H1 (cell line): ENCODE measurements around the gene NDUFS8. TPM values are rescaled to one million over a fixed set of nuclear protein-coding genes. Genes with fewer than 3 reads are reported as not detected.

Experiments used
- CTCF ChIA-PET: fragments of 300-600 bp; sonication (Branson Sonifier 250); formaldehyde crosslinking; loops from one replicate; lab custom pipeline; 2021; ENCODE audit not compliant: partially characterized antibody; lab: Charles Lee
- POLR2A ChIA-PET: fragments of 300-600 bp; sonication (Branson Sonifier 250); formaldehyde crosslinking; loops from one replicate; lab custom pipeline; 2021; ENCODE audit warnings: inconsistent platforms; ENCODE audit not compliant: partially characterized antibody; lab: Charles Lee
- DNase-seq, 2 experiments: peaks; one replicate each; pipeline versions ENCODE4 v3.0.0 to v3.0.0-alpha.2; 2010 to 2022; ENCODE audit warnings: low spot score in 2 of 2, low read depth in 1 of 2, mixed read lengths in 1 of 2
- FAIRE-seq: peaks from 2 replicates; lab custom pipeline; 2011; peaks lifted over from hg19 to GRCh38; lab: Jason Lieb, UNC
- H2AFZ ChIP-seq: 2 replicates; pipeline ENCODE4 v1.8.1; 2012; ENCODE audit warnings: low read length, inconsistent platforms
- H2AK5ac ChIP-seq: 2 replicates; pipeline ENCODE4 v1.6.1; 2013; ENCODE audit warnings: low read depth, low read length
- H2BK120ac ChIP-seq: replicated peaks from 2 replicates; pipeline ENCODE3; 2013; ENCODE audit warnings: low read depth, low read length, inconsistent platforms
- H2BK12ac ChIP-seq: 2 replicates; pipeline ENCODE4 v1.6.1; 2013; ENCODE audit warnings: low read depth, low read length
- H2BK15ac ChIP-seq: 2 replicates; pipeline ENCODE4 v1.6.1; 2013; ENCODE audit warnings: low read length
- H2BK20ac ChIP-seq: 2 replicates; pipeline ENCODE4 v1.6.1; 2013; ENCODE audit warnings: low read length
- H2BK5ac ChIP-seq: 2 replicates; pipeline ENCODE4 v1.6.1; 2013; ENCODE audit warnings: low read depth, low read length
- H3K14ac ChIP-seq: 2 replicates; pipeline ENCODE4 v1.6.1; 2013; ENCODE audit warnings: inconsistent platforms; ENCODE audit not compliant: insufficient read length
- H3K18ac ChIP-seq: 2 replicates; pipeline ENCODE4 v1.6.1; 2013; ENCODE audit warnings: low read length; ENCODE audit errors: extremely low read depth
- H3K23ac ChIP-seq: 2 replicates; pipeline ENCODE4 v1.6.1; 2013; ENCODE audit warnings: inconsistent platforms; ENCODE audit not compliant: insufficient read length
- H3K23me2 ChIP-seq: 2 replicates; pipeline ENCODE4 v1.6.1; 2013; ENCODE audit warnings: low read depth, low read length
- H3K27ac ChIP-seq: 2 replicates; pipeline ENCODE4 v1.6.1; 2011; ENCODE audit warnings: low read depth, low read length, inconsistent platforms
- H3K27me3 ChIP-seq, 4 experiments: replicated peaks in 1 of 4; 1 replicate in 1 of 4; 2 replicates in 3 of 4; pipeline versions ENCODE4 v1.6.1 to v1.8.1; 2011 to 2013; ENCODE audit warnings: low read length in 3 of 4, mild to moderate bottlenecking in 3 of 4, inconsistent platforms in 2 of 4, mixed read lengths in 2 of 4, moderate library complexity in 1 of 4; ENCODE audit not compliant: control insufficient read depth in 3 of 4, insufficient read depth in 3 of 4; ENCODE audit errors: extremely low read depth in 1 of 4
- H3K36me3 ChIP-seq, 4 experiments: 2 replicates each; pipeline versions ENCODE4 v1.6.1 to v1.8.1; 2011 to 2013; ENCODE audit warnings: mild to moderate bottlenecking in 4 of 4, low read length in 3 of 4, moderate library complexity in 2 of 4, control low read depth in 1 of 4, inconsistent platforms in 1 of 4; ENCODE audit not compliant: insufficient read depth in 4 of 4, control insufficient read depth in 2 of 4
- H3K4ac ChIP-seq: replicated peaks from 2 replicates; pipeline ENCODE3; 2013; ENCODE audit warnings: low read length, low read depth, mixed read lengths, inconsistent platforms; ENCODE audit not compliant: insufficient read length
- H3K4me1 ChIP-seq, 4 experiments: replicated peaks in 1 of 4; 1 replicate in 1 of 4; 2 replicates in 3 of 4; pipeline versions ENCODE4 v1.6.1 to v1.8.1; 2011 to 2013; ENCODE audit warnings: low read length in 3 of 4, inconsistent platforms in 2 of 4, mixed read lengths in 1 of 4; ENCODE audit not compliant: insufficient read depth in 4 of 4, control insufficient read depth in 3 of 4
- H3K4me2 ChIP-seq, 2 experiments: 2 replicates each; pipeline versions ENCODE4 v1.6.1 to v1.8.1; 2011 to 2013; ENCODE audit warnings: low read depth in 2 of 2, low read length in 2 of 2, control low read depth in 1 of 2, inconsistent platforms in 1 of 2, mild to moderate bottlenecking in 1 of 2; ENCODE audit not compliant: insufficient read depth in 1 of 2
- H3K4me3 ChIP-seq, 4 experiments: fragments of 200-600, 300-600 bp in 1 of 4; sonication (generic), shearing (Covaris generic), sonication (Bioruptor Twin) in 1 of 4; 2 replicates each; pipeline versions ENCODE4 v1.5.1 to v1.8.1; 2011 to 2016; ENCODE audit warnings: low read length in 4 of 4, low read depth in 3 of 4, control low read depth in 2 of 4, inconsistent platforms in 2 of 4, mild to moderate bottlenecking in 2 of 4, mixed read lengths in 1 of 4, moderate library complexity in 1 of 4; ENCODE audit not compliant: insufficient read depth in 2 of 4; ENCODE audit errors: extremely low read depth in 1 of 4
- H3K56ac ChIP-seq: replicated peaks from 2 replicates; pipeline ENCODE3; 2013; ENCODE audit warnings: low read depth, mild to moderate bottlenecking, mixed read lengths, low read length, inconsistent platforms; ENCODE audit not compliant: insufficient read length
- H3K79me1 ChIP-seq: 2 replicates; pipeline ENCODE4 v1.6.1; 2013; ENCODE audit warnings: low read depth, low read length, control low read depth
- H3K79me2 ChIP-seq, 2 experiments: 2 replicates each; pipeline versions ENCODE4 v1.6.1 to v1.8.1; 2012 to 2013; ENCODE audit warnings: low read length in 2 of 2, mild to moderate bottlenecking in 2 of 2, inconsistent platforms in 1 of 2; ENCODE audit not compliant: insufficient read depth in 2 of 2, control insufficient read depth in 1 of 2
- H3K9ac ChIP-seq, 4 experiments: replicated peaks in 1 of 4; 1 replicate in 1 of 4; 2 replicates in 3 of 4; pipeline versions ENCODE4 v1.6.1 to v1.8.1; 2011 to 2013; ENCODE audit warnings: low read depth in 3 of 4, low read length in 3 of 4, control low read depth in 2 of 4, mild to moderate bottlenecking in 2 of 4, moderate library complexity in 2 of 4, inconsistent platforms in 1 of 4; ENCODE audit errors: extremely low read depth in 1 of 4
- H3K9me3 ChIP-seq, 2 experiments: 2 replicates each; pipeline versions ENCODE4 v1.6.1 to v1.8.1; 2012 to 2013; ENCODE audit warnings: mild to moderate bottlenecking in 2 of 2, moderate library complexity in 2 of 2, control low read depth in 1 of 2, inconsistent platforms in 1 of 2, low read depth in 1 of 2, low read length in 1 of 2, mixed read lengths in 1 of 2; ENCODE audit not compliant: insufficient read depth in 2 of 2
- H4K20me1 ChIP-seq, 2 experiments: replicated peaks in 1 of 2; 2 replicates each; pipeline versions ENCODE3 to v1.8.1; 2011 to 2013; ENCODE audit warnings: inconsistent platforms in 2 of 2, low read length in 2 of 2, mild to moderate bottlenecking in 1 of 2; ENCODE audit not compliant: insufficient read depth in 2 of 2, control insufficient read depth in 1 of 2
- H4K5ac ChIP-seq: 2 replicates; pipeline ENCODE4 v1.6.1; 2013; ENCODE audit warnings: low read length, low read depth, mixed read lengths, inconsistent platforms; ENCODE audit not compliant: insufficient read length
- H4K8ac ChIP-seq: 2 replicates; pipeline ENCODE4 v1.8.0; 2013; ENCODE audit warnings: mild to moderate bottlenecking, moderate library complexity, low read length, inconsistent platforms; ENCODE audit not compliant: insufficient read depth; ENCODE audit errors: extremely low read depth
- H4K91ac ChIP-seq: replicated peaks from 2 replicates; pipeline ENCODE3; 2013; ENCODE audit warnings: low read length, mixed read lengths, inconsistent platforms; ENCODE audit not compliant: insufficient read length
- CBX8 ChIP-seq: fragments of 300-800, 300-1000 bp; sonication (generic); IDR thresholded peaks from 2 replicates; pipeline ENCODE4 v1.7.1; 2016; ENCODE audit warnings: low read depth, low read length, borderline replicate concordance
- PHF8 ChIP-seq: fragments of 200-600 bp; sonication (generic); conservative IDR thresholded peaks from 2 replicates; pipeline ENCODE4 v1.7.1; 2012; ENCODE audit warnings: low read depth, mild to moderate bottlenecking, inconsistent platforms, low read length, moderate library complexity
- WGBS, 2 experiments: shearing (Covaris generic) in 1 of 2; methylation state at CpG; one replicate each; pipeline versions ENCODE4 v1.1.6 to v1.1.7; 2013 to 2015; ENCODE audit warnings: low lambda C conversion rate in 2 of 2, mixed read lengths in 2 of 2, inconsistent platforms in 1 of 2, low coverage in 1 of 2, missing lambda C conversion rate in 1 of 2; ENCODE audit not compliant: insufficient replicate concordance in 2 of 2, insufficient coverage in 1 of 2, insufficient read length in 1 of 2; ENCODE audit errors: extremely low coverage in 1 of 2, missing lambda C conversion rate in 1 of 2; 5-methylcytosine and 5-hydroxymethylcytosine counted together
- polyA plus RNA-seq, 7 experiments: library from polyadenylated mRNA; depleted of rRNA in 3 of 7; stranded (reverse) in 5 of 7; unstranded in 2 of 7; fragments of >200 nt in 5 of 7; fragments of 200-250 nt in 2 of 7; gene quantifications; 1 replicate in 5 of 7; 2 replicates in 1 of 7; 4 replicates in 1 of 7; pipeline versions ENCODE4 v1.2.1 to v1.2.3, GENCODE V29; 2011 to 2013; ENCODE audit warnings: missing spikeins in 2 of 7, mixed read lengths in 2 of 7
- total RNA-seq: library from RNA; stranded (reverse); fragmentation: NEBNext Ultra II Directional; extraction: Animal tissue kit (Norgen Biotek cat#: 25700); gene quantifications from 2 replicates; pipeline ENCODE4 v1.2.1, GENCODE V29; 2021

Gene NDUFS8
- total and polyA plus RNA-seq, 2 of the 8 experiments (the other 6 are each of a cell fraction or from before 2014, with no cell fraction given), result 182 to 291 TPM

- CTCF ChIA-PET, result interaction anchor here (0.6 to 1.9 kb wide), 7 partner anchors 24 to 130 kb away, joined by 3 to 5 read pairs (median 3); partner anchors contain the start of gene TCIRG1
Observed at GRCh38 chr11:68076371-68077042, 46.0 kb downstream of the NDUFS8 start.

More at GRCh38 chr11:68076371-68077042, 46.0 kb downstream of the NDUFS8 start:
- no peak overlapping the region for H3K27ac ChIP-seq
- 85% methylated on average over 11 of the region's 11 CpGs; no CpG with 5 or more reads in 1 of the 2 experiments for WGBS, 2 experiments
- no peak overlapping the region for H3K14ac ChIP-seq
- no peak overlapping the region for H4K5ac ChIP-seq
- no peak overlapping the region for H2AK5ac ChIP-seq
- H3K9ac ChIP-seq, result no peak overlapping the region
- H3K4me1 ChIP-seq, result no peaks in the 10 kb centered on the region
- H2BK20ac ChIP-seq, result no peak overlapping the region
- H3K36me3 ChIP-seq, result peaks cover 18 to 67% (median 39%) of the 10 kb centered on the region in 4 experiments
- H3K56ac ChIP-seq, result no peak overlapping the region
- peak overlapping the region; percentile 23; the same call in 1 of the 2 replicates for H4K8ac ChIP-seq
- H4K20me1 ChIP-seq, result peaks cover 3 to 20% of the 10 kb centered on the region in 2 experiments
- peaks cover 3 to 42% of the 10 kb centered on the region in 2 experiments for H3K79me2 ChIP-seq
- no peak overlapping the region for H2BK12ac ChIP-seq
- no peaks in the 10 kb centered on the region for H3K23me2 ChIP-seq
- no peak overlapping the region for H3K23ac ChIP-seq
- H3K27me3 ChIP-seq, result no peaks in the 10 kb centered on the region
- no peak overlapping the region for H4K91ac ChIP-seq
- no peak for TF ChIP-seq CBX8
- no peak for TF ChIP-seq PHF8
- FAIRE-seq (no peak), DNase-seq (no peak)
- H3K4me3 ChIP-seq, result no peak overlapping the region
- no peak overlapping the region for H2BK15ac ChIP-seq
- POLR2A ChIA-PET, result interaction anchor here (1.5 to 2.4 kb wide), 3 partner anchors 9 to 42 kb away, joined by 4 to 9 read pairs (median 5); no protein-coding TSS in a partner anchor
- H3K4me2 ChIP-seq, result no peak overlapping the region
- H3K18ac ChIP-seq, result no peak overlapping the region
- no peak overlapping the region for H2BK120ac ChIP-seq
- peaks cover 19% of the 10 kb centered on the region for H3K79me1 ChIP-seq
- no peak overlapping the region for H2BK5ac ChIP-seq
- no peaks in the 10 kb centered on the region for H3K9me3 ChIP-seq
- no peak overlapping the region for H2AFZ ChIP-seq
- no peak overlapping the region for H3K4ac ChIP-seq
